Activated CD4-positive, alpha-beta T cell treated with anti-CD3 and anti-CD28 coated beads, Interleukin-2, amount 50 U/mL, for 48 hours (primary cell): ENCODE results near the gene SLC4A5.
"Not testable (repeated sequence)": the region's sequence is repeated elsewhere in the genome, so short reads cannot be mapped to it uniquely, and the experiment has no call there.

Source experiments
- DNase-seq, 2 experiments: peaks; one replicate each; pipeline ENCODE4 v3.0.0-alpha.2; 2020

SLC4A5 gene

DNA sequence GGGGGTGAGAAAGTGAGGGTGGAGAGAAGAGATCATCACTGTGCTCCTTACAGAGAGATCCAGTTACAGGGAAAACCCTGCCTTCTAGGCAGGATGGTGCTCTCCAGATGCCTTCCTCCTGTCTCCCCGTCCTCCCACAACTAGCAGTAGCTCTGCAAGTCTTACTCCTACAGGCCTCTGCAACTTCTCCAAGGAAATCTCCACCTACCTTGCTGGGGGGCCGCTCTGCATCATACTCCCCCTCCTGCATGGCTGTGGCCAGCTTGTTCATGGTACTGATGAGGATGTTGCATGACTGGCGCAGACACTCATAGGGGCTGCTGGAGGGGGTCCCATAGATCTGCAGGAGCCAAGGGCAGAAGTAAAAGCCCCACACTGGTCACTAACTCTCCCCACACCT, 22.8 kb upstream of the SLC4A5 start:
- DNase-seq = no peak

DNA sequence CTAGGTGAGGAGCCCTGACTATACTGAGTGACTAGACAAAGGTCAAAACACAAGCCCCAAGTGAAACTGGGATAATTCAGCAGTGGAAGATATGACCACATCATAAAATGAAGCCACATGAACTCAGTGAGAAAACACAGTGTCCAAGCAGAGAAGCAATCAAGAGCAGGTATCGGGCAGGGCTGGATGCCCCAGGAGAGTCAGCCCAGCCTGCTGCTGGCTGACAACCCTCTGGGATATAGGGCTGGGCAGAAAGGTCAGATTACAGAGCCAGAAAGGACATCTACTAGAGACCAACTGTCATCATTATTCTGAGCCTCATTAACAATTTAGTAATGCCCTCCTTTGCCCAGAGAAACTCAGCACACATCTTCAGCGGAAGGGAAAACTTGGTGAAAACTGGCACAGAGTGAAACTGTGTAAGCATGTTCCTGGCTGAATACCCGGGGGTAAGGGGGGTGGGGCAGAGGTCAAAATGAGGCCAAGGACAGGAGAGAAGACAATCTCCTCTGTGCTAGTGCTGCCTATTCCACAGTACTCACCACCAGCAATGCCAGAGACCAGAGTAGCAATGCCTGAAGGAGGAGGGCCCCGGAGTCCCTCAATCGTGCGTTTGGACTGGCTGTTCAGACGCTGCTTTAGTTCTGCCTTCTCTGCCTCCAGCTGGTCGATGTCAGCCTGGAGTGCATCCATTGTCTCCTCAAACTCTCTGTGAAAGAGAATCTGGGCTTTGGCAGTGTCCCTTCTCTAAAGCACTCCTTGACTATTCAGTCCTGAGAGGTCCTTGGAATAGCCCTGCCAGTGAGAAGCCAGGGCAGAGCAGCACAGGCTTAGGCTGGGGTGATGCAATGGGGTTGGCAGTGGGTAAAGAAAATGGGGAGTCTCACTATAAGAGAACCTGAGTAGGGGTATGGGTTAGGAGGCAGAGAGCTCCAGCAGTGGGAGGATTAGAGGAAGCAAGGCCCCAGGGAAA, 21.6 kb upstream of the SLC4A5 start:
- no peak for DNase-seq

DNA sequence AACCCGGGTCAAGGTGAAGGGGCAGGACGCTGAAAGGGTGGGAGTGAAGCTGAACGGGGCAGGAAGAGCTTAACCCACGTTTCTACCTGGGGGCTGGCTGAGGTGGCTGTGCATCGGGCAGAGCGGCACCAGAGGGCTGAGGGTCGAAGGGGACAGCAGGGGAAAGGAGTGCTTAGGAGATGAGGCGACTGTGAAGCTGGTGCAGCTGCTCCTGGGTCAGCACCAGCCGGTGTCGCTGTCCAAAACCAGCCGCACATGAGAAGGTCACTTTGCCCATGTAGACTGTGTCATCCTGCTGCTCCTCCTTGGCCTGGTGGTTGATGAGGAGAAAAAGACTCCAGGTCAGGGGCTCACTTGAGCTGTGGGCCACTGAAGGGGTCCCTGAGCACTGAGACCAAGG, 18.1 kb upstream of the SLC4A5 start:
- DNase-seq = no peak

DNA sequence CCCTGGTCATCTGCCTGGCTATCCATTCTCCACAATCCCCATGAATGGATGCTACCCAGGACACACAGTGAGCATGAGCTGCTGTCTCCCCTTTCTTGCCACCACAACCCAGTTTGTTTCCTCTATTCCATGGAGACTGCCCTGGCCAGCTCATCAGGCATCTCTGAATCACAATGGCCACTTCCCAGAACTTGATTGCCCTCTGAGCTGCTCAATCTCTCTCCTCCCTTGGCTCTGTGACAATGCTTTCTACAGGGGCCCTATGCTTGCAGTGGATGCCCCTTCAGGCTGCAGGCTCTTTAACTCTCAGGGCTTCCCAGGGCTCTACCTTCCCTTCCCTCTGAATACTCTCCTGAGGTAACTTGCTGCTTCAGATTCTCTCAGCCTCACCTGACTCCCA, 14.4 kb upstream of the SLC4A5 start:
- no peak for DNase-seq

DNA sequence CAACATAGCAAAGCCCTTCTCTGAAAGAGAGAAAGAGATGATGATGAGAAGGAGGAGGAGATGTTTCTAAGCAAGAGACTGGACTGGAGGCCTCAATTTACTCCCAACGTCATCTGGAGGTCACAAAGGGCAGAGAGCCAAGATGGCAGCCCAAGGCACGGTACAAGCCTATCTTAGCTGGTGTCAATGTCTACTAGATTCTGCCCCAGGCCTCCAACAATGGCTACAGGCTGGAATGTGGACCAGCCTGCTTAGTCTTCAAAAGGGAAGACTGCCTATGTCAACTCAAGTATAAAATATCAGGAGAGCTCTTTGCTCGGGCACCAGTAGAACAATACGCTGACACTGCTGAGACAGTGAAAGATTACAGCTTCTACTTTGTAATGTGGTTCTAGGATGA, 6.7 kb upstream of the SLC4A5 start:
- DNase-seq = no peak

DNA sequence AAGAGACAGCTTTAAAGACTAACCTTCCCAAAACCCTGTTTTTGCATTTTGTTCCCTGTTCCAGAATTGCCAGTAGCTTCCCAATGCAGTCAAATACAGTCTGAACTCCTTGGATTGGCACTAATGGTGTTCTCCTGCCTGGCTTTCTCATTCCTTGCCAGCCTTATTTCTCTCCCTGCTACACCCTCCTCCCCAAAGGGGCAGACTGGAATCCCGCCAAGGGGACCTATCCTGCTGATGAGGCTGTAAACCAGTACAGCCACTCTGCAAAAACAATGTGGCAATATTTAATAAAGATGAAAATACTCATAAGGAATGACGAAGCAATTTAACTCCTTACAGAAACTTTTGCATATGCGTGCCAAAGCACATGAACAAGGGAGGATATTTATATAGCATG, 4.5 kb upstream of the SLC4A5 start:
- DNase-seq = no peak

DNA sequence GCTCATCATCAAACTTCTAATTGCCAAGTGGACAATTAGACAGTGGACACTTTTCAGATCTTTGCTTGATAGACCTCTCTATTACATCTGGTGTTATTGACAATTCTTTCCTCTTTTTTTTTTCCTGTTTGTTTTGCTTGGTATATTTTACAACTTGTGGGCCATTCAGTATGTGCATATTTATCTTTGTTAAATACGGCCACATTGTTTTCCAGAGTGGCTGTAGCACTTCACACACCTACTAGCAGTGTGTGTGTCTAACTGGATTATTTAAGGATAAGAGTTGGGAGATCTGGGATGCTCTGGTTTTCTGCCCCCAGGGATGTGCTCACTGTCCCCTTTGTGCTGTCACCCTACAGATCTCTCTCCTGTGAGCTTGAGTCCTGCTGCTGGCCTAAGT, 4.1 kb upstream of the SLC4A5 start:
- DNase-seq = no peak

DNA sequence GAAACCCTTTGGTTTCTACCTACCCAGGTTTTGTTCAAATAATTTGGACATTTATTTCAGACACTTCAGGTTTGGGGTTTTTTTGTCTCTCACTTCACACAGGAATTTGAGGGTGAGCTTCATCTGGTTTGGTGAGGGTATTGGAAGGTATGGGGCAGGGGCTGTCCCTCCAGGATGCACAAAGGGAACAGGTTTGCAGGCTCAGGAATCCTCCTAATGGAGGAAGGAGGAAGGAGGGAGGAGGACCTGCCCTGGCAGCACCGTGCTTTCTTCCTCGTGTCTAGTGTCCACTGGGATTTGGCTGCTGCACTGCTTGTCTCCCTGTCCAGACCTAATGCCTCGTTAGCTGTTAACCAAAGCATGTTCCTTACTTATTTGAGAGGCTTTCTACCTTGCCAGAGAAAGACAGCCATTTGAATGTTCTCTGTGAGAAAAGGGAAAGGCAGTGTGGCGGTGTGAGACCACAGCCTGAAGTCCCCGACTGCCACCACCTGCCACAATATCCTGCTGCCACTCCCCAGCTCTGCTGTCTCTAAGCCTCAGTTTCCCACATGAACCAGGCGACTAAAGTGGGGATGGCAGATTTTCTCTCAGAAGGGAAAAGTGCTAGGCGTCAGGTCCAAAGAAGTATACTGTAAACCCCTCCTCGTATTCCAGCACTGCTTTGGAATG, 2.2 kb upstream of the SLC4A5 start:
- DNase-seq = no peak

DNA sequence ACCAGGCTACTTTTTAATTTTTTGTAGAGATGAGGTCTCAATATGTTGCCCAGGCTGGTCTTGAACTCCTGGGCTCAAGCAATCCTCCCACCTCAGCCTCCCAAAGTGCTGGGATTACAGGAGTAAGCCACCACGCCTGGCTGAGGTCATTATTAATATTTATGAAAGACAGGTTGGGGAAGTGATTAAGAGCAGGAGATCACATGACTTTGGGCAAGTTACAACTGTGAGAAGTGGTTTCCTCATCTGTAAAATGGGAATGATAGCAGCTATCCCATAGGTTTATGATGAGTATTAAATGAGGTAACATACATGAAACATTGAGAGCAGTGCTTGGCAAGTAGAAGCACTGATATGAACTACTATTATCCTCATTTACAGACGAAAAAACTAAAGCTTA, 7.0 kb downstream of the SLC4A5 start:
- not testable (repeated sequence) for DNase-seq

DNA sequence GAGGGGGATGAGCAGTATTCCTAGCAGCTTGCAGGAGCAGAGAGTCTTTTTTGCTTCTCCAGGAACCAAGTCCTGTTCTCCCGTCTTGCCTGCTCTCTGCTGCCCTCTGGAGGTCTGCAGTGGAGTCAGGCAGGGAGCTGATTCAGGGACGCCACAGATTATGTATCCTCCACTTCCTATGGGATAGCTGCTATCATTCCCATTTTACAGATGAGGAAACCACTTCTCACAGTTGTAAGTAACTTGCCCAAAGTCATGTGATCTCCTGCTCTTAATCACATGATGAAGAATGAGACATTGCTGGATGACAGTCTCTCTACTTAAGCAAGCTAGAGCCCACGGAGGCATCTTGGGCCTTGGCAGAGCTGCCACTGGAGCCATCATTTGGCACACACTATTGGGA, 8.3 kb downstream of the SLC4A5 start:
- DNase-seq = peak; percentile 79 to 84

DNA sequence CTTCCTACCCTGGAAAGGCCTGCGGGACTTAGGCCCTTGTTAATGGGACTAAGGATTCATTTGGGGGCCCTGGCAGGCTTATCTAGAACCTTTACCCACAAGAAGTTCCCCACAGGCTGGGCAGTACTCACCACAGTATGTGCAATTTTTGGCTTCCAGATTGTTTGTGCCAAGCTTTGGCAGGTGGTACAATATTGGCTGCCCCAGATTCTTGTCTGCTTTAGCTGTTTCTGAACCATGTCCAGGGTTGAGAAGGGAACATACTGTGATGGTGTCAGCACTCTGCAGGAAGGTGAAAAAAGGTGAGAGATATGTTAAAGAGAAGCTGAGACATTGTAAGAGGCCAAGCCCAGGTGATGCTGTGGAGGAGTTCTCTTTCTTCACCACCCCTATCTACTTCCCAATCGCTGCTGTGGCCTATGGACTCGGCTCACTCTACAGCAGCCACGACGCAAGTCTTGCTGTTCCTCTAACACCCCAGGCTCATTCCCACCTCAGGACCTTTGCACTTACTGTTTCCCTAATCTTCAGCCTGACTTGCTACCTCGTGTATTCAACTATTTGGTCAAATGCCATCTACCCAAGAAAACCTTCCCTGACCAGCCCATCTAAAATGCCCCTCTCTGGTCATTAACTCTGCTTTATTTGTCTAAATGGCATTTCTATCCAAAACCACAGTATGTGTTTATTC, 9.2 kb downstream of the SLC4A5 start:
- DNase-seq = no peak

DNA sequence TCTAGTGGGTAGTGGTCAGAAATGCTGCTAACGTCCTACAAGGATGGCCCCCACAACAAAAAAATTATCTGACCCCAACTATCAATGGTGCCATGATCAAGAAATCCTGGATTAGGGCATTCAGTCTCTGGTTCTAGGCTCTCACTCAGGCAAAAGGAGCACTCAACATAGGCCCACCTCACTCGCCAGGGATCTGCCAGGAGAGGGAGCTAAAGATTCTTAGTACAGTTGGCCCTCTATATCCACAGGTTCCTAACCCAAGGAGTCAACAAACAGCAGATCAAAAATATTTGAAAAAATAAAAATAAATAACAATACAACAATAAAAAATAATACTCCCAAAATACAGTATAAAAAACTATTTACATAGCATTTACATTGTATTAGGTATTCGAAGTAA, 10.0 kb downstream of the SLC4A5 start:
- DNase-seq = peak in 1 of 2 experiments; percentile 17

DNA sequence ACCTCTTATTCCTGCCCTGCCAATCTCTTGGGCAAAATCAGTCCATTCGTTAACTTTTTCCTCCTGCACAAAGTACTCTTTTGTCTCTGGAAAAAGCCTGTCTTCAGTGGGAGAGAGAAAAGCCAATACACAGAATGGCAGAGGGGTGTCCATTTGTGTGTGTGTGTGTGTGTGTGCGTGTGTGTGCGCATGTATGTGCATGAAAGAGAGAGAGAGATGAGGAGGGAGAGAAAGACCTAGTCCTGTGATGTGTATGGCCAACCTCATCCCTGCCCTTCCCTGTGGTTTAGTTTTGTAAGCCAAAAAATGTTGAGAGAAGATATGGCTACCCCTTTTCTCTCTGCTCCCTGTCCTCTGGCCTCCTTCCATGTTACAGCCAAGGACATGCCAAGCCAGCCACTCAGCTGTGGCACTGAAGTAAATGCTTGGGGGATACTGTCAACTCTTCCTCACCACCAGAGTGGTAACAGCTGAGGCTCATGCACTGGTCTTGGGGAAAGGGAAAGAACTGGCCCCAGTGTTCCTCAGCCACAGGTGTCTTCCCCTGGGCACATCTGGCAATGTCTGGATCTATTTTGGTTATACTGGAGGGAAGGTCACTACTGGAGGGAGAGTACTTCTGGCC, 10.6 kb downstream of the SLC4A5 start:
- no peak for DNase-seq

DNA sequence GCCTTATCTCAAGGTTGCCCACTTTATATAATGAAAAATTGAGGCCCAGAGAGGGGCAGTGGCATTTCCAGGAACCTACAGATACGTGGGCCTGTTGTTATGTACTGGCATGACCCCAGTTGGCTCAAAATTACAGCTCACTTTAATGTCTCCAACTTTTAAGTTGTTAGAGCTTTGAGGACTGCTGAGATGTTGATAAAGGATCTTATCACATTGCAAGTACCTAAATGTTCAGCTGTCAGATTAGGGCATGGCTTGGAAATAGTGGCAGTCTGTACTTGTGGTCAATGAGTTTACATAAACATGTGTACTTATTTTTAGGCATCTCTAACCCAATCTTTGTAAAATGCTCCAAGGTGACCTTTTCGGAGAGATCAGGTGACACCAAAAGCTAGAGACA, 14.6 kb downstream of the SLC4A5 start:
- DNase-seq = no peak

DNA sequence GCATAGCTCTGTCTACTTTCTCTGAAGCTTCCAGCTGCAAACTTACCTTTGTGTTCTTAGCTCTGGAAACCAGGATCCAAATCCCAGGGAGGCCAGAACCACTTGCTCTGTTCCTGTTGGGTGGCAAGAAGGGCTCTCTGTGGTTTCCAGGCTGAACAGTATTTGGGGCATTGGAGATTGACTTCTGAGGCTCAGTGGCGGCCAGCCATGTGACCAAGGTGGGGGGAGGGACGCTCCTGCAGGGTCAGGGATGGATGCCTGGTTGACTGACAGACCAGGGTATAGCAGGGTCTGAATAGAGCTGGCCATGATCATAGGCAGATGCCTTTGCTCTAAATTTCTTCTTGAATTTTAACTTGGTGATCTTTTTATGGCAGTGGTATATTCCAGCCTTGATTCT, 15.1 kb downstream of the SLC4A5 start:
- no peak for DNase-seq

DNA sequence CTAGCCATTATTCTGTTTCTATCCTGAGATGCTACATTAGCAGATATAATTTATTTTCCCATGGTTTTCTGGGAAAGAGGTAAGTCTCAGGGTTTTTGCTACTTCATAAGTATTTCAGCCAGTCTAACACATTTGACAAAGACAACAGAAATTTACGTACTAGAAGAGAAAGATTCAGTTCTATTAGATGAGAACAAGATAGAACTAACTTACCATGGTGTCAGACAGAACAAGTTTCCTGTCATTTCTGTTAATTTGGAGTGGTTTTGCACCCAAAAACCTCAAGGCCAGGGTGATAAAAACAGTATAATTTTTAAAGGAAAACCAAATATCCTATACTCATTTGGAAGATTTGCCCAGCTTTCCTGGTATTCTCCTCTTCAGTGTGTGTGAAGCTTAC, 15.6 kb downstream of the SLC4A5 start:
- DNase-seq = no peak

DNA sequence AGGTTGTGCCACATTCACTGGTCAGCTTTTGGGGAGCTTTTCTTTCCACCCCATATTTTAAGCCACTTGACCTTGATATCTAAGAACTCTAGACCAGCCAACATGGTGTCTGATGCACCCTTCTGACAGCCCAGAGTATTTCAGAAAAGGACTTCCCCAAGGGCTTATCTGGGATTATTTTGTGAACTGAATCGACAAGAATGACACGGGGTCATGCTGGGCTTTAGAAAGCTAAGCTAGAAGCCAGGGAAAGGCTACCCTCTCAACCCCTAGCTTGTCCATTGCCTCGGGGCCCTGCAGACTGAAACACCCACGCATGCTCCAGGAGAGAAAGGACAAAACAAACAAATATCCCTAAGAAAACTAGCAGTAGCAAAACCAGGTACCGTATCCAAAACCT, 16.0 kb downstream of the SLC4A5 start:
- no peak for DNase-seq

DNA sequence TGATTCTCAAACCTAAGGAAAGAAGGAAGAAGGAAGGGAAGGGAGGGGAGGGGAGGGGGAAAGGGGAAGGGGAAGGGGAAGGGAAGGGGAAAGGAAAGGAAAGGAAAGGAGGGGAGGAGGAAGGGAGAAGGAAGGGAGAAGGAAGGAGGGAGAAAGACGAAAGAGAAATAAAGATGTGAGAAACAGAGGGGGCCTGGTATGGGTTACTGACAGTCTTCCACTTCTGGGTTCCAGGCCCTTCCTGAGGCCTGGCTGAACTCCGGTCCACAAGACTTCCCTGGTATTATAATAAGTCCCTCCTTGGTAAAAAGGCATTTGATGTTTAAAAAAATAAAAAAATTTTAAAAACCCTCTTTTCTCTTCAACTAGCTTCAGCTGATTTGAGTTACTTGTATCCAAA, 17.4 kb downstream of the SLC4A5 start:
- DNase-seq = no peak

DNA sequence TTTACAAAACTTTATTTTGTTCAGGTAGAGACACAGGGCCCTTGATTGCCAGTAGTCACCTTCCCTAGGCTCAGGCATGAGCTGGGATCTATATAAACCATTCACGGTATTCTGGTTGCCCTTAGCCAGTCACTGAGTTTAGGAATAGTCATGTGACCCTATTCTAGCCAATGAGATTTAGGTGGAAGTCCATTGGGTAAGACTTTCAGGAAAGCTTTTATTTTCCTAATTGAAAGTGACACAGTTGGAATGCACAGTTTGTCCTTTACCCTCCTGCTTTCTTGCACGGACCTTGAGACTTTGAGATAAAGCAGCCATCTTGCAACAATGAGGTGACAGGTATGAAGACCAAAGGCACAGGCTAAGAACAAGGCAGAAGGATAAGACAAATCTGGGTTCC, 21.5 kb downstream of the SLC4A5 start:
- no peak for DNase-seq

DNA sequence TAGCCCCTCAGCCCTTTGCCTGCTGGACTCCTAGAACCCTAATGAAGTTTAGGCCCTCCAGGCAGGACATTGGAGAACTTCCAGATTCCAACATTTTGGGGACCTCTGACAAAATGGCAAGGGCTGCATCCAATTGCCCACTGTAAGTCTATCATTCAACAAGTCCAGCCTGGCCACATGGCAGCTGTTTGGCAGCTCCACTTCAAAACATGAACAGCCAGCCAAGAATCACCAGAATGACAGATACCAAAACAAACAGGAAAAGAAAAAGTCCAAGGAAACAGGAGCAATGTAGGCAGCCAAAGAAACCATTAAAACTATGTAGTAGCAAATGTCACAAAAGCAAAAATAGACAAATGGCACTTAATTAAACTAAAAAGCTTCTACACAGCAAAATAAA, 25.5 kb downstream of the SLC4A5 start:
- DNase-seq = no peak

DNA sequence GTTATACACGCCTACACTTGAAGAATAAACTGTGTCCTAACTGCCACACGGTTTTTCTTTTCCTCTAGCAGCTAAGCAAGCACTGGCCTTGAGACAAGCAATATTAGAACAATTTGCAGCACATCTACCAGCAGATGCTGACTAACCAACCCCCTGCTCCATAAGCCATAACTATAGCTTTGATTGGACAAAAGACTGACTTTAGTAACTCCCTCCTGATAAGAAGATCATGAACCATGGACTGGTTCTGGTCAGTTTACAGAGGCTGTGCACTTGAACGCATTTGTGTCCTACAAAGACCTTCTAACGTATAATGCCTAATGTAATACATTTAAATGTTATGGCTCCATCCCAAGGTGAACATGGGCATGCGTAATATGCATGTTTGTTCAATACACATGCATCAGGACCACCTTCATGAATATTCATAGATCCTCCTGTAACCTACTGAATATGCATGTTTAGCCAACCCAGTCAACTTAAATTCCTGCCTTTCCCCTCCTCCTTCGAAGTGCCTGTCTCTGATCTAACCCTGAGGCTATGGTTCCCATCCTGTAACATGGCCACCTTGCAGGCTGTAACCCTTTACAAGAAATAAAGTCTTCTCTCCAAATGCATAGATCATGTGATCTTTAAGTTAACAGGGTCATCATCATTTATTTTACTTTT, 26.5 kb downstream of the SLC4A5 start:
- DNase-seq = no peak

DNA sequence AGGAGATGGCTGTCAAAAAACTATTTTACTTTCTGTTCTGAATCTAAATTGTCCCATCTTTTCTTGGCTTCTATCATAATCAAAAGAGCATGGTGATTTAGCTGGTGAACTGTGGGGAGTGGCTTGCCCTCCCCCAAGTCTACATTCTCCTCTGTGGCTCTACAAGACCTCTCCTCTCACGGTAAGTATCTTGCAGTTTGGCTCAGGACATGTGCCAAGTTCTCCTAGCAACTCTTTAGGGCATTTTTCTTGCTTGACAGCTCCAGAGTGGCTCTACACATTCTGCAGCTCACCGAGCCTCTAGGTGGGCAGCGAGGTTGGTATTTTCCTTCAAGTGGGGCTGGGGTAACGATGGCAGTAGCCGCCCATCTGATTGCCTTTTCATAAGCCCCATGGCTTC, 29.1 kb downstream of the SLC4A5 start:
- DNase-seq = no peak

DNA sequence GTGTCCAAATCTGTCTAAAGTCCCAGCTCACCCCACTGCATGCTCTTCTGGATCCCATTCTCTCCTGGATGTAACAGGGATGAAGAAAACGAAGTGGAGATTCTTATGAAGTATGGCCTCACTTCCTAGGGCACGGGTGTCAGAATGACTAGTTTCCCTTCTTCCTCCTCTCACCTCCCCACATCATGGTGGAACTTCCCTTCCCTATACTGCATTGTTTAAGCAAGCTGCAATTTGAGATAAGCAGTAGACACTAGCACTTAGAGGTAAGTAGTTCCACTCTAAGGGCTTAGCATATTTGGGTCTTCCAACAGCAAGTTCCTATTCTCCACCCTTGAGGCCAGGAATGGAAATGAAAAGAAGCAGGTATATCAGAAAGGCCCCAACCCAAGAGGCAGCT, 29.7 kb downstream of the SLC4A5 start:
- no peak for DNase-seq
